Testis (tissue), 3 donors: ENCODE data around the gene LRRC17. TPM values are rescaled to one million over a fixed set of nuclear protein-coding genes. Genes with fewer than 3 reads are reported as not detected.

Source experiments
- DNase-seq: peaks from one replicate; pipeline ENCODE4 v3.0.0-alpha.2; 2019
- H3K27ac ChIP-seq, 2 donors: fragments of 200-600 bp; sonication (generic); one replicate each; pipeline ENCODE4 v1.5.1; 2019
- H3K27me3 ChIP-seq: fragments of 200-600 bp; sonication (generic); one replicate; pipeline ENCODE4 v1.5.1; 2019
- H3K36me3 ChIP-seq: fragments of 200-600 bp; sonication (generic); one replicate; pipeline ENCODE4 v1.5.1; 2017; ENCODE audit warnings: low read depth; ENCODE audit errors: missing control alignments
- H3K4me1 ChIP-seq: fragments of 200-600 bp; sonication (generic); one replicate; pipeline ENCODE4 v1.5.1; 2019
- H3K4me3 ChIP-seq, 2 donors: fragments of 200-600 bp; sonication (generic); one replicate each; pipeline ENCODE4 v1.5.1; 2017 to 2019
- H3K9me3 ChIP-seq: fragments of 200-600 bp; sonication (generic); one replicate; pipeline ENCODE4 v1.5.1; 2017
- CTCF ChIP-seq, 3 experiments: fragments of 450-650 bp in 2 of 3; fragments of 200-600 bp in 1 of 3; sonication (generic) in 1 of 3; IDR thresholded peaks; one replicate each; pipeline ENCODE4 v1.5.1; 2016 to 2019; ENCODE audit warnings: antibody characterized with exemption in 3 of 3, mild to moderate bottlenecking in 2 of 3, moderate library complexity in 1 of 3
- POLR2A ChIP-seq: fragments of 450-650 bp; IDR thresholded peaks from one replicate; pipeline ENCODE4 v1.6.1; 2017; ENCODE audit warnings: antibody characterized with exemption, mild to moderate bottlenecking, moderate library complexity
- WGBS, 2 donors: methylation state at CpG; one replicate each; pipeline ENCODE4 v1.1.5; 2018; 5-methylcytosine and 5-hydroxymethylcytosine counted together
- intact Hi-C: fragments of 100-400 bp; cut with DNase I; formaldehyde crosslinking; loops from one replicate; pipeline ENCODE4 v1.15.1; 2023; ENCODE audit warnings: low total_unique reads
- polyA plus RNA-seq: library from polyadenylated mRNA; stranded (reverse); fragments of 350-450 nt; fragmentation: Illumina TruSeq; extraction: RNeasy Lipid Tissue Mini Kit (QIAGEN cat#74804); gene quantifications from one replicate; pipeline ENCODE4 v1.2.3, GENCODE V29; 2014; ENCODE audit warnings: low read depth, low replicate concordance; ENCODE audit not compliant: insufficient read depth
- total RNA-seq, 2 donors: library from RNA; depleted of rRNA; stranded (reverse); fragments of >200 nt; gene quantifications; one replicate each; pipeline ENCODE4 v1.2.3, GENCODE V29; 2016

The LRRC17 gene
- total and polyA plus RNA-seq, 3 donors from 2014 or later = 5.8 to 9.7 (median 8.2) TPM

DNA sequence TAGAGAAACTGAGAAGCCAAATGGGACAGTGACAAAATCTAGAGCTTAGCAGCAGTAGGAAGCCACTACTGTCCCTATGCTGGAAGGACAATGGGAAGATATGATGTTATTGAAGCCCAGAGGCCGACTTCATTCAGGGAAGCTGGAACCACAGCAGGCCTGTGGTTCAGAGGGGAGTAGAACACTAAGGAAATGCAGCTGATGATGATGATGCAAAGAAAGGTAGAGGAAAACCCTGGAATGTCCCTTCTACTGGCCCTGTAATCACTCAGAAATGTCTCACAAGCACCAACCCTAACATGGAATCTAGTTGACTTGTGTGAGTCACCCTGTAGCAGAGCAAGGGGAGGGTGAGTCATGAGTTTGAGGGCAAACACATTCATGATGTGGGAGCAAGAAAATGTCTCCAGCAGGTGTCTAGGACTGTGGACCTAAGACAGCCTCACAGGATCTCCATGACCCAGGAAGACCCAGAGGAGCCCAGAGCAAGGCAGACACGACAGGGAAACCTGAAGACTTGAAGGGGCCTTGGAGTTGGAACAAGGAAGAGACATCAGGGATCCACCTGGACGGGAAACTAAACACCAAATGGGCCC, 37.0 kb upstream of the LRRC17 start:
- H3K4me1 ChIP-seq = no peaks in the 10 kb centered on the region
- no peaks in the 10 kb centered on the region for H3K9me3 ChIP-seq
- no peaks in the 10 kb centered on the region for H3K27me3 ChIP-seq
- WGBS, 2 donors = 90 to 93% methylated on average over 3 of the region's 3 CpGs
- H3K4me3 ChIP-seq = no peak overlapping the region
- no peak for DNase-seq
- no peak overlapping the region for H3K27ac ChIP-seq
- intact Hi-C loops = no loop called here
- TF ChIP-seq CTCF (IDR thresholded peaks at IDR 0.05) (no peak), POLR2A (no peak)
- H3K36me3 ChIP-seq = no peaks in the 10 kb centered on the region

DNA sequence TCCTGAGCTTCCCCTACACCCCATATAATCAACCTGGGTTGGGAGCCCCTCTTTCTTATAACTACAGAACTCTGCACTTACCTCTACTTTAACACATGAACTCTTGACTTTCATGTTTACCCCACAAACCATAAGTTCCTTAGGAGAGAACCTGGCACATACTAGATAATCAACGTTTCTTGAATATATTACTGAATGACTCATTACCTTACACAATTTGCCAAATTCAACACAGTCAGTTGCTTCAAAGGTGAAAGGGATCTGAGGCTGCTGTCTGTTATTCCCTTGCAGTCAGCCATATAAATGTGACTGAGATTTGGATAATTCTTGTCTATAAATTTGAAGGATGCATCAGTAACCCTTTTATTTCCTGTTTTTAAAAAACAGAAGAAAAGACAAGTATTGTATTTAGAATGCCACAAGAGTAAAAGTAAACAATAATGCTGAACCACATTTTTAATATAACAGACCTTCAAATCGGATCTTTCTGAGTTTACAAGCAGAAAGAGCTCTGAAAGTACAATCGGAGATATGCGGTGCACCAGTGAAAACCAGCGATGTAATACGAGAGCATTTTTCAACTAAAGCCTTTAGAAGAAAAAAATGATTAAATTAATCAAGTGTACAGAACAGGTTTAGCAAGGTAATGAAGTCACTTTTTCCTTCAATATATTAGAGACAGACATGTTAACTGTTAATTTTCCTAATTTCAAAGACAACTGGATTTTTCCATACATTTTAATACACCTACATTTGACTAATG, 29.5 kb upstream of the LRRC17 start:
- Histone ChIP-seq H3K27me3 (no peaks in the 10 kb centered on the region), H3K36me3 (no peaks in the 10 kb centered on the region), H3K9me3 (no peaks in the 10 kb centered on the region), H3K27ac (no peak overlapping the region), H3K4me1 (no peaks in the 10 kb centered on the region), H3K4me3 (no peak overlapping the region)
- intact Hi-C loops = no loop called here
- 86 to 88% methylated on average over 6 of the region's 6 CpGs for WGBS, 2 donors
- no peak for TF ChIP-seq CTCF (IDR thresholded peaks at IDR 0.05)
- no peak for TF ChIP-seq POLR2A
- no peak for DNase-seq

GRCh38 chr7:102888561-102889233, 24.1 kb upstream of the LRRC17 start:
- Histone ChIP-seq H3K27ac (no peak overlapping the region), H3K27me3 (no peaks in the 10 kb centered on the region), H3K36me3 (no peaks in the 10 kb centered on the region), H3K4me3 (no peak overlapping the region), H3K9me3 (no peaks in the 10 kb centered on the region), H3K4me1 (peaks cover 7% of the 10 kb centered on the region)
- WGBS, 2 donors = 86 to 89% methylated on average over 3 of the region's 3 CpGs
- DNase-seq = no peak
- intact Hi-C loops = no loop called here
- TF ChIP-seq POLR2A = no peak
- TF ChIP-seq CTCF (IDR thresholded peaks at IDR 0.05) = no peak

DNA sequence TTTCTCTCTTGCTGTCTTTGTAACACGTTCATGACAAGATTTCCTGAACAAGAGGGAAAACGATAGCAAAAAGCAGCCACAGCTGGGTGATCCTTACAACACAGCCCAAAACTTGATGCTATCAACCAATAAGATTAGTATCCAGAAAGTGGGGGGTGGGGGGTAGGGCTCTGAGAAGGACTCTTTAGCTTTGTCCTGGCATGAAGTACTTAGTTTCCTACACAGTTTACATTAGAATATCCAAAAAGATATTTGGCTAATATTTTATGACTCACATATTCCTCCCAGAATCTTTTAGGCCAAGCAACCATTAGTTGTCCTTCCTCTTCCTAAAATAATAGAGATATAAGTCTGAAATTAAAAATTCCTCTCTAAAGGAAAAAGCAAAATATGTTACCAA, 22.9 kb upstream of the LRRC17 start:
- intact Hi-C loops = no loop called here
- DNase-seq = no peak
- Histone ChIP-seq H3K4me3 (no peak overlapping the region), H3K27ac (no peak overlapping the region), H3K9me3 (no peaks in the 10 kb centered on the region), H3K27me3 (no peaks in the 10 kb centered on the region), H3K36me3 (no peaks in the 10 kb centered on the region), H3K4me1 (peaks cover 7% of the 10 kb centered on the region)
- TF ChIP-seq CTCF (IDR thresholded peaks at IDR 0.05) = no peak
- no peak for TF ChIP-seq POLR2A
- 75 to 84% methylated on average over 2 of the region's 2 CpGs for WGBS, 2 donors
